ENCODE measurements around the gene FADS6.

FADS6 gene

DNA sequence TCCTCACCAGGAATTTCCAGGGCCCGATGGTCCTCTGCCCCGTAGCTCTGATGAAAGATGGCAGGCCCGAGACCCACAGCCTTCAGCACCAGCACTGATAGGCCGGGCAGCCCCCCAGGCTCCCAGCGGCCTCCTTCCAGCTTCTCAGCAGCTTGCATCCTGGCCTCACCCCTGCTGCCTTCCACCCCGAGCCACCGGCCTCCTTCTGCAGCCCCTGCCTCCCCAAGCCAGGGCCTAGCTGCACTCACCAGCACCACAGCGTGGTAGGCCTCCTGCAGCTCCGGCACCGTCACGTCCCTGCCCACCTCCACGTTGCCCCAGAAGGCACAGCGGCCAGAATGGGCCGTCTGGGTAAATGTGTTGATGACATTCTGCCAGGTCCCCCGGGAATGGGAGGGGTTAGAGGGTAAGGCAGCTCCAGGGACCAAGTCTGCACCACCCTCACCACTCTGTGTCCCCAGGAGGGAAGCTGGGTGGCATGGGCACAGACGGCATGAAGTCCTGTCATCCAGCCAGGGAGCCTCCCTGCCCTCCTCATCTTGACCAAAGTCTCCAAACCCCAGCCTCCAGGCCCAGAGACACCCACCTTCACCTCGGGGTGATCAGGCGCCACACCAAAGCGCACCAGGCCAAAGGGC is 27.1 kb downstream of the FADS6 start:
- no peaks in the 10 kb centered on the region for H3K9me3 ChIP-seq (replicated peaks; ENCODE audit: insufficient read depth, low read length)
- H3F3A ChIP-seq (ENCODE audit: insufficient read depth, low read length), result no peaks in the 10 kb centered on the region
- no peak for DNase-seq
- no peaks in the 10 kb centered on the region for H3K9me2 ChIP-seq (replicated peaks; ENCODE audit: insufficient read depth, low read length)
- no peak overlapping the region for H3K9ac ChIP-seq (ENCODE audit: low read length)
- H3K27me3 ChIP-seq (replicated peaks; ENCODE audit: insufficient read depth, low read length), result peaks cover 5% of the 10 kb centered on the region
- H3K4me3 ChIP-seq (ENCODE audit: low read length), result no peak overlapping the region
- H3K4me1 ChIP-seq (ENCODE audit: low read length), result no peaks in the 10 kb centered on the region
- H3K4me2 ChIP-seq (ENCODE audit: low read depth, low read length), result no peak overlapping the region
- no peaks in the 10 kb centered on the region for H3K79me2 ChIP-seq (ENCODE audit: low read length)
- no peak overlapping the region for H3K27ac ChIP-seq (ENCODE audit: low read length)
- no peaks in the 10 kb centered on the region for H3K36me3 ChIP-seq (replicated peaks; ENCODE audit: insufficient read depth, low read length)
- H2AFZ ChIP-seq (ENCODE audit: low read length), result no peak overlapping the region
- TF ChIP-seq, protein P1, sequence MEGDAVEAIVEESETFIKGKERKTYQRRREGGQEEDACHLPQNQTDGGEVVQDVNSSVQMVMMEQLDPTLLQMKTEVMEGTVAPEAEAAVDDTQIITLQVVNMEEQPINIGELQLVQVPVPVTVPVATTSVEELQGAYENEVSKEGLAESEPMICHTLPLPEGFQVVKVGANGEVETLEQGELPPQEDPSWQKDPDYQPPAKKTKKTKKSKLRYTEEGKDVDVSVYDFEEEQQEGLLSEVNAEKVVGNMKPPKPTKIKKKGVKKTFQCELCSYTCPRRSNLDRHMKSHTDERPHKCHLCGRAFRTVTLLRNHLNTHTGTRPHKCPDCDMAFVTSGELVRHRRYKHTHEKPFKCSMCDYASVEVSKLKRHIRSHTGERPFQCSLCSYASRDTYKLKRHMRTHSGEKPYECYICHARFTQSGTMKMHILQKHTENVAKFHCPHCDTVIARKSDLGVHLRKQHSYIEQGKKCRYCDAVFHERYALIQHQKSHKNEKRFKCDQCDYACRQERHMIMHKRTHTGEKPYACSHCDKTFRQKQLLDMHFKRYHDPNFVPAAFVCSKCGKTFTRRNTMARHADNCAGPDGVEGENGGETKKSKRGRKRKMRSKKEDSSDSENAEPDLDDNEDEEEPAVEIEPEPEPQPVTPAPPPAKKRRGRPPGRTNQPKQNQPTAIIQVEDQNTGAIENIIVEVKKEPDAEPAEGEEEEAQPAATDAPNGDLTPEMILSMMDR (IDR thresholded peaks at IDR 0.05; ENCODE audit: low read length), result no peak
- TF ChIP-seq EZH2phosphoT487 (IDR thresholded peaks at IDR 0.05; ENCODE audit: low read length) (no peak), EZH2 (optimal IDR thresholded peaks at IDR 0.05; ENCODE audit: low read depth, low read length) (no peak)
- no peaks in the 10 kb centered on the region for H4K20me1 ChIP-seq (ENCODE audit: insufficient read depth, low read length)

- no peak for DNase-seq
- TF ChIP-seq, protein P1 (IDR thresholded peaks at IDR 0.05; ENCODE audit: low read length), result no peak
- TF ChIP-seq EZH2 (optimal IDR thresholded peaks at IDR 0.05; ENCODE audit: low read depth, low read length) (no peak), EZH2phosphoT487 (IDR thresholded peaks at IDR 0.05; ENCODE audit: low read length) (no peak)
- no peak overlapping the region for H3K4me2 ChIP-seq (ENCODE audit: low read depth, low read length)
- H3K79me2 ChIP-seq (ENCODE audit: low read length), result no peaks in the 10 kb centered on the region
- H3K9me3 ChIP-seq (replicated peaks; ENCODE audit: insufficient read depth, low read length), result no peaks in the 10 kb centered on the region
- no peak overlapping the region for H3K4me3 ChIP-seq (ENCODE audit: low read length)
- no peaks in the 10 kb centered on the region for H3F3A ChIP-seq (ENCODE audit: insufficient read depth, low read length)
- no peaks in the 10 kb centered on the region for H3K9me2 ChIP-seq (replicated peaks; ENCODE audit: insufficient read depth, low read length)
- H3K36me3 ChIP-seq (replicated peaks; ENCODE audit: insufficient read depth, low read length), result no peaks in the 10 kb centered on the region
- no peak overlapping the region for H3K27ac ChIP-seq (ENCODE audit: low read length)
- no peak overlapping the region for H3K9ac ChIP-seq (ENCODE audit: low read length)
- peaks cover 11% of the 10 kb centered on the region for H3K27me3 ChIP-seq (replicated peaks; ENCODE audit: insufficient read depth, low read length)
- H2AFZ ChIP-seq (ENCODE audit: low read length), result no peak overlapping the region
- no peaks in the 10 kb centered on the region for H3K4me1 ChIP-seq (ENCODE audit: low read length)
- no peaks in the 10 kb centered on the region for H4K20me1 ChIP-seq (ENCODE audit: insufficient read depth, low read length)
Measured at GRCh38 chr17:74865504-74866197, 27.8 kb downstream of the FADS6 start.

DNA sequence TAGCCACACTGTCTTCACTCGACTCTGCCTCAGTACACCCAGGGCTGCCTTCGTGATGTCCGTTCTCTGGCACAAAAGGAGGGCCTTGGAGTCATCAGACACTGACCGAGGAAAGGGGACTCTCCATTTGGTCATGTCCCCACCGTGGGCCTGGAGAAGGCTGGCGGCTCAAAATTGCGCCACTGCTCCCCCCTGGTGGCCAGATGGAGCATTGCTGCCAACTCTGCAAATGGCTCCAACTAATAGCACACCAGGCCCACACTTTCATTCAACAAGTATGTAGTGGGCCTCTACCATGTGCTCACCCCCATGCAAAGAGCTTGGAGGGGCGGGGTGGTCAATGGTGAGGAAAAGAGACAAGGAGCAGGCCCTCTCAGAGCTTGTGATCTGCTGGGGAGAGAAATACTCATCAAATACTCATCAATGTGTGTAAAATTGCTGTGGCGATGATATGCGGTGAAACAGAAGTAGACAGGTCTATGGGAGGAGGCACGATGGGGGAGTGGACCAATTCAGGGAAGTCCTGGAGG is 28.5 kb downstream of the FADS6 start:
- Histone ChIP-seq H3K9me3 (replicated peaks; ENCODE audit: insufficient read depth, low read length) (no peaks in the 10 kb centered on the region), H3K27ac (ENCODE audit: low read length) (no peak overlapping the region), H2AFZ (ENCODE audit: low read length) (0 out of 2 replicates have a peak overlapping the region, but pooled peaks have one; percentile 40), H4K20me1 (ENCODE audit: insufficient read depth, low read length) (no peaks in the 10 kb centered on the region), H3K4me3 (ENCODE audit: low read length) (no peak overlapping the region), H3K4me1 (ENCODE audit: low read length) (no peaks in the 10 kb centered on the region), H3K27me3 (replicated peaks; ENCODE audit: insufficient read depth, low read length) (peaks cover 19% of the 10 kb centered on the region), H3K4me2 (ENCODE audit: low read depth, low read length) (no peak overlapping the region), H3F3A (ENCODE audit: insufficient read depth, low read length) (no peaks in the 10 kb centered on the region), H3K9ac (ENCODE audit: low read length) (no peak overlapping the region), H3K36me3 (replicated peaks; ENCODE audit: insufficient read depth, low read length) (no peaks in the 10 kb centered on the region), H3K9me2 (replicated peaks; ENCODE audit: insufficient read depth, low read length) (no peaks in the 10 kb centered on the region), H3K79me2 (ENCODE audit: low read length) (no peaks in the 10 kb centered on the region)
- TF ChIP-seq, protein P1 (IDR thresholded peaks at IDR 0.05; ENCODE audit: low read length), result peak; percentile 96
- TF ChIP-seq EZH2phosphoT487 (IDR thresholded peaks at IDR 0.05; ENCODE audit: low read length), result no peak
- peak; percentile 62 for DNase-seq
